Measurements from ENCODE around the gene INS.

Gene INS

DNA sequence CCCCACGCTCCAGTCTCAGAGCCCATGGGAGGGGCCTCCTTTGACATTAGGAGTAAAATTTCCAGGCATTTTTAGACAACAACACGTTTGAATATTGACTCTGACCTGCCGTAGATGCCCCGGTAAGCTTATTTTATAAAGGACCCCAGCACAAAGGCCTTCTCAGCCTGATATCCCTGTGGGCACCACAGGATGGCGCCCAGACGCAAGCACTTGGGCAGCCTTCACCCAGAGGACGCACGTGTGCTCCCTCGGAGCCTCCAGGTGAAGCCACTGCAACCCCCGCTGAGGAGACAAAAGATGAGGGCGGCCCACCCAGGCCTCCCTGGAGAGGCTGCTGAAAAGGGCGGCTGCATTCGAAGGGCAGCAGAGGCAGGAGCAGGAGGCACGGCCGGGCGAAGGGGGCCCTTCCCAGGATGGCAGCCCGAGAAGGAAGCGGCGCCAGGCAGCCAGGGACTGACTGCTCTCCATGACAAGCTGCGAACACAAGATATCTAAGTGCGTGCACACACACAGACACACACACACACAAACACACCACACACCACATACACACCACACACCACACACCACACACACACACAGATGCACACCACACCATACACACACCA is 25.8 kb upstream of the INS start:
- H3K27ac ChIP-seq (replicated peaks; ENCODE audit: low read length): no peak overlapping the region
- no CpG with 5 or more reads among the region's 21 CpGs for WGBS, 2 donors (ENCODE audit: extremely low coverage in 2 of 2, insufficient read length in 2 of 2, insufficient replicate concordance in 1 of 2)
- peak overlapping the region; percentile 78 for H3K9ac ChIP-seq (ENCODE audit: low read depth, low read length, poor library complexity)
- peak overlapping the region; percentile 66 for H2BK120ac ChIP-seq (ENCODE audit: low read depth, low read length)
- H3K23ac ChIP-seq (ENCODE audit: low read depth, low read length, poor library complexity): peak overlapping the region; percentile 90
- H3K4me1 ChIP-seq (ENCODE audit: control insufficient read depth in 2 of 2, insufficient read depth in 1 of 2, low read depth in 1 of 2, low read length in 2 of 2): peaks cover 11 to 28% of the 10 kb centered on the region in 2 donors
- H2AFZ ChIP-seq (ENCODE audit: low read length): no peak overlapping the region
- H3K36me3 ChIP-seq (replicated peaks in 1 of 2; ENCODE audit: control insufficient read depth in 2 of 2, insufficient read depth in 2 of 2, low read length in 2 of 2): no peaks in the 10 kb centered on the region
- H3K4me2 ChIP-seq (ENCODE audit: insufficient read depth, low read length, poor library complexity, severe bottlenecking): no peak overlapping the region
- H3K4ac ChIP-seq (ENCODE audit: low read length): peak overlapping the region; percentile 91
- H3K27me3 ChIP-seq (ENCODE audit: control insufficient read depth in 3 of 3, insufficient read depth in 3 of 3, low read depth in 1 of 3, low read length in 3 of 3): peaks cover 0 to 17% (median 8%) of the 10 kb centered on the region in 3 experiments
- no peak overlapping the region for H4K8ac ChIP-seq (ENCODE audit: low read depth, low read length)
- peak overlapping the region; percentile 87 for H2BK15ac ChIP-seq (ENCODE audit: low read length)
- peak overlapping the region; percentile 85 for H3K14ac ChIP-seq (ENCODE audit: low read length)
- H2AK5ac ChIP-seq (ENCODE audit: low read depth, low read length): peak overlapping the region; percentile 96
- peaks cover 0 to 9% of the 10 kb centered on the region in 2 donors for H3K9me3 ChIP-seq (replicated peaks in 1 of 2; ENCODE audit: control insufficient read depth in 2 of 2, insufficient read depth in 1 of 2, low read depth in 1 of 2, low read length in 2 of 2)
- peak; percentile 54 for DNase-seq (ENCODE audit: low spot score)
- peak overlapping the region; percentile 98 for H2BK12ac ChIP-seq (ENCODE audit: low read length)
- H4K91ac ChIP-seq (ENCODE audit: low read depth, low read length, poor library complexity): peak overlapping the region; percentile 99
- H3K4me3 ChIP-seq (ENCODE audit: low read length in 2 of 2): peak overlapping the region in 1 of 2 donors; percentile 45
- no peaks in the 10 kb centered on the region for H3K79me1 ChIP-seq (ENCODE audit: low read depth, low read length)
- H2BK5ac ChIP-seq (ENCODE audit: low read length): peak overlapping the region; percentile 44
- peak overlapping the region; percentile 90 for H3K18ac ChIP-seq (ENCODE audit: low read length)

DNA sequence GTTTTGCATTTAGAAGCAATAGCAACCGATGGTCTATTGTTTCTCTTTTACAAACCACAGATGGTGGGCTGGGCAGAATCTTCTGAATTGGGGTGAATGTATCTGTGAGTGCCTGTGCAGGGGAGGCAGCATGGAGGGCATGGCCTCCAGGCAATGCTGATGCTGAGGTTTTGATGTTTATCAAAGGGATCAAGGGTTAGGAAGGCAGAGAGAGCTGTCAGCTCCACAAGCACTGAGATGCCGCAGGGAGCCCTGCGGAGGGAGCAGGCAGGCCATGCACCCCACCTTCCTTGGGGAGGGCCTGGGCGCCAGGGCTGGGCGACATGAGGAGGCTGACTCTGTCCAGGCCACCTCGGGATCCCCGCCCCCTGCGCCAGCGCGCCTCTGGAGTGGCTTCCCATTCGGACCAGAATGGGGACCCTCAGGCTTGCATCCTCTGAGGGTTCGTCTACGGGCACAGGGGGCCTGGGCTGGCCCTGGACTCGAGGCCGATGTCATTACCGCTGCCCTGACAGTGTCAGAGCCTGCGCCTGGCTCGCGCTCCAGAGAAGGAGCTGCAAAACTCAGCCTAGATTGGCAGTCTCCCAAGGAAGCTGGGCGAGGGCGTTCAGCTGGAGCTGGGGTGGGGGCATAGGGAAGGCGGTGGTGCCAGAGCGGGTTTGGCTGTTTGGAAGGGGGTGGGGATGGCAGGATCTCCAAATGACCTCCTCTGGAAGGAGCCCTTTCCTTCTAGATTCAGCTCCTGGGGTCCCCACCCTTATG is 24.5 kb upstream of the INS start:
- H2BK5ac ChIP-seq (ENCODE audit: low read length): peak overlapping the region; percentile 21
- H2AFZ ChIP-seq (ENCODE audit: low read length): no peak overlapping the region
- peaks cover 3 to 20% of the 10 kb centered on the region in 2 donors for H3K4me1 ChIP-seq (ENCODE audit: control insufficient read depth in 2 of 2, insufficient read depth in 1 of 2, low read depth in 1 of 2, low read length in 2 of 2)
- H2BK120ac ChIP-seq (ENCODE audit: low read depth, low read length): peak overlapping the region; percentile 95
- peak overlapping the region; percentile 36 for H3K9ac ChIP-seq (ENCODE audit: low read depth, low read length, poor library complexity)
- peak overlapping the region; percentile 55 for H4K8ac ChIP-seq (ENCODE audit: low read depth, low read length)
- peaks cover 0 to 9% of the 10 kb centered on the region in 2 donors for H3K9me3 ChIP-seq (replicated peaks in 1 of 2; ENCODE audit: control insufficient read depth in 2 of 2, insufficient read depth in 1 of 2, low read depth in 1 of 2, low read length in 2 of 2)
- peak overlapping the region; percentile 96 for H2AK5ac ChIP-seq (ENCODE audit: low read depth, low read length)
- H3K4ac ChIP-seq (ENCODE audit: low read length): no peak overlapping the region
- peak overlapping the region; percentile 60 for H2BK15ac ChIP-seq (ENCODE audit: low read length)
- no peak overlapping the region for H3K4me3 ChIP-seq (ENCODE audit: low read length in 2 of 2)
- H3K18ac ChIP-seq (ENCODE audit: low read length): peak overlapping the region; percentile 79
- peak overlapping the region; percentile 65 for H3K14ac ChIP-seq (ENCODE audit: low read length)
- H3K36me3 ChIP-seq (replicated peaks in 1 of 2; ENCODE audit: control insufficient read depth in 2 of 2, insufficient read depth in 2 of 2, low read length in 2 of 2): no peaks in the 10 kb centered on the region
- no peak overlapping the region for H3K27ac ChIP-seq (replicated peaks; ENCODE audit: low read length)
- DNase-seq (ENCODE audit: low spot score): no peak
- peak overlapping the region; percentile 62 for H4K91ac ChIP-seq (ENCODE audit: low read depth, low read length, poor library complexity)
- no CpG with 5 or more reads among the region's 23 CpGs for WGBS, 2 donors (ENCODE audit: extremely low coverage in 2 of 2, insufficient read length in 2 of 2, insufficient replicate concordance in 1 of 2)
- H3K23ac ChIP-seq (ENCODE audit: low read depth, low read length, poor library complexity): peak overlapping the region; percentile 66
- H3K27me3 ChIP-seq (ENCODE audit: control insufficient read depth in 3 of 3, insufficient read depth in 3 of 3, low read depth in 1 of 3, low read length in 3 of 3): peaks cover 0 to 14% (median 8%) of the 10 kb centered on the region in 3 experiments
- peaks cover 1% of the 10 kb centered on the region for H3K79me1 ChIP-seq (ENCODE audit: low read depth, low read length)
- H2BK12ac ChIP-seq (ENCODE audit: low read length): peak overlapping the region; percentile 30
- H3K4me2 ChIP-seq (ENCODE audit: insufficient read depth, low read length, poor library complexity, severe bottlenecking): no peak overlapping the region

DNA sequence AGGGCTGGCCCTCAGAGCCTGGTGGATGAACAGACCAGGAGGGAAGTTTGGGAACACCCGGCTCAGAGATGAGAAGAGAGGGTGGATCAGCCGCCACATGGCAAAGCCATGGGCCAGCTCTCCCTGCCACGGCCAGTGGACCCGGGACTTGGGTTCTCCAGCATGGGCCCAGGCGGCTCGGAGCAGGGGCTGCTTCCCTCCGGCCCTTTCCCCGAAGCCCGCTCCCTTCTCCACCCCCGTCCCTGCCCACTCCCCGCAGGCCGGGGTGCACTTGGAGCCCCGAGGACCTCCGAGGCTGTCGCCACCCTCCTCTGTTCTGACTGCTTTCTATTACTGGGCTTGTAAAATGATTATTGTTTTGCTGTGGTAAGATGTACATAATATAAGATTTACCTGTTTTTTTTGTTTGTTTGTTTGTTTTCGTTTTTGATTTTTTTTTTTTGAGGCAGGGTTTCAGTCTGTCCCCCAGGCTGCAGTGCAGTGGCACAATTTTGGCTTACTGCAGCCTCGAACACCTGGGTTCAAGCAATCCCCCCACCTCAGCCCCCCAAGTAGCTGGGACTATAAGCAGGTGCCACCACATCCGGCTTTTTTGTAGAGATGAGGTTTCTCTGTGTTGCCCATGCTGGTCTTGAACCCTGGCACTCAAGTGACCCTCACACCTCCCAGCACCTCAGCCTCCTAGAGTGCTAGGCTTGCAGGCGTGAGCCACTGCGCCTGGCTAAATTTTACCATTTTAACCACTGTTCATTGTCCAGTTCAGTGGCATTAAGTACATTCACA is 21.9 kb upstream of the INS start:
- H3K79me1 ChIP-seq (ENCODE audit: low read depth, low read length): peaks cover 1% of the 10 kb centered on the region
- H3K9me3 ChIP-seq (replicated peaks in 1 of 2; ENCODE audit: control insufficient read depth in 2 of 2, insufficient read depth in 1 of 2, low read depth in 1 of 2, low read length in 2 of 2): peaks cover 0 to 8% of the 10 kb centered on the region in 2 donors
- H2AK5ac ChIP-seq (ENCODE audit: low read depth, low read length): peak overlapping the region; percentile 56
- no peak overlapping the region for H2BK12ac ChIP-seq (ENCODE audit: low read length)
- no peak overlapping the region for H3K9ac ChIP-seq (ENCODE audit: low read depth, low read length, poor library complexity)
- peak overlapping the region; percentile 91 for H3K18ac ChIP-seq (ENCODE audit: low read length)
- no peak overlapping the region for H3K4me2 ChIP-seq (ENCODE audit: insufficient read depth, low read length, poor library complexity, severe bottlenecking)
- no peak overlapping the region for H3K27ac ChIP-seq (replicated peaks; ENCODE audit: low read length)
- WGBS, 2 donors (ENCODE audit: extremely low coverage in 2 of 2, insufficient read length in 2 of 2, insufficient replicate concordance in 1 of 2): no CpG with 5 or more reads among the region's 20 CpGs
- H3K27me3 ChIP-seq (ENCODE audit: control insufficient read depth in 3 of 3, insufficient read depth in 3 of 3, low read depth in 1 of 3, low read length in 3 of 3): peaks cover 0 to 35% (median 8%) of the 10 kb centered on the region in 3 experiments
- no peak overlapping the region for H3K4ac ChIP-seq (ENCODE audit: low read length)
- peaks cover 0 to 17% of the 10 kb centered on the region in 2 donors for H3K4me1 ChIP-seq (ENCODE audit: control insufficient read depth in 2 of 2, insufficient read depth in 1 of 2, low read depth in 1 of 2, low read length in 2 of 2)
- peak overlapping the region; percentile 96 for H2BK15ac ChIP-seq (ENCODE audit: low read length)
- H3K4me3 ChIP-seq (ENCODE audit: low read length in 2 of 2): no peak overlapping the region
- no peak overlapping the region for H4K91ac ChIP-seq (ENCODE audit: low read depth, low read length, poor library complexity)
- H2BK120ac ChIP-seq (ENCODE audit: low read depth, low read length): peak overlapping the region; percentile 83
- H4K8ac ChIP-seq (ENCODE audit: low read depth, low read length): no peak overlapping the region
- DNase-seq (ENCODE audit: low spot score): no peak
- H3K23ac ChIP-seq (ENCODE audit: low read depth, low read length, poor library complexity): no peak overlapping the region
- no peaks in the 10 kb centered on the region for H3K36me3 ChIP-seq (replicated peaks in 1 of 2; ENCODE audit: control insufficient read depth in 2 of 2, insufficient read depth in 2 of 2, low read length in 2 of 2)
- H3K14ac ChIP-seq (ENCODE audit: low read length): no peak overlapping the region
- peak overlapping the region; percentile 82 for H2BK5ac ChIP-seq (ENCODE audit: low read length)
- no peak overlapping the region for H2AFZ ChIP-seq (ENCODE audit: low read length)
